IMR-90 (cell line): ENCODE data around the gene IHH. TPM values are rescaled to one million over a fixed set of nuclear protein-coding genes. Genes with fewer than 3 reads are reported as not detected.

Experiments
- ATAC-seq: fragments of 200-7000 bp; cut with Tn5 transposase; 2 replicates; pipeline ENCODE4 v1.9.1; 2020; ENCODE audit warnings: low read depth, mild to moderate bottlenecking, moderate library complexity
- BruUV-seq: library from RNA; stranded (reverse); fragments of 400-500 nt; replicated peaks from 2 replicates; lab custom pipeline; 2021; lab: Mats Ljungman, UMichigan
- CTCF ChIA-PET: fragments of 300-600 bp; formaldehyde crosslinking; extraction: SDS; loops from one replicate; lab custom pipeline; 2021; ENCODE audit warnings: antibody characterized with exemption; lab: Yijun Ruan, JAX
- POLR2A ChIA-PET: fragments of 300-600 bp; sonication (Branson Sonifier 250); formaldehyde crosslinking; loops from one replicate; lab custom pipeline; 2022; ENCODE audit warnings: antibody characterized with exemption; ENCODE audit not compliant: unreplicated experiment; lab: Charles Lee
- DNase-seq: peaks from one replicate; pipeline ENCODE4 v3.0.0; 2013
- H2AFZ ChIP-seq: replicated peaks from 2 replicates; pipeline ENCODE3; 2013; ENCODE audit warnings: low read length, mild to moderate bottlenecking; ENCODE audit not compliant: poor library complexity
- H2AK5ac ChIP-seq: 2 replicates; pipeline ENCODE4 v1.6.1; 2013; ENCODE audit warnings: low read depth, low read length, inconsistent platforms
- H2AK9ac ChIP-seq: replicated peaks from 2 replicates; pipeline ENCODE3; 2013; ENCODE audit warnings: mild to moderate bottlenecking, low read depth, low read length, moderate library complexity; ENCODE audit not compliant: poor library complexity
- H2BK120ac ChIP-seq: 2 replicates; pipeline ENCODE4 v1.6.1; 2013; ENCODE audit warnings: low read depth, low read length, inconsistent platforms
- H2BK15ac ChIP-seq: 3 replicates; pipeline ENCODE4 v1.6.1; 2013; ENCODE audit warnings: low read depth, low read length, inconsistent platforms
- H2BK20ac ChIP-seq: 2 replicates; pipeline ENCODE4 v1.6.1; 2013; ENCODE audit warnings: low read depth, mild to moderate bottlenecking, inconsistent platforms, low read length, moderate library complexity
- H2BK5ac ChIP-seq: 2 replicates; pipeline ENCODE4 v1.6.1; 2013; ENCODE audit warnings: mild to moderate bottlenecking, low read depth, low read length, inconsistent platforms; ENCODE audit not compliant: poor library complexity, severe bottlenecking
- H3K14ac ChIP-seq: replicated peaks from 2 replicates; pipeline ENCODE4 v1.6.1; 2013; ENCODE audit warnings: low read depth, low read length, inconsistent platforms
- H3K18ac ChIP-seq: 2 replicates; pipeline ENCODE4 v1.6.1; 2013; ENCODE audit warnings: low read depth, low read length, control low read depth
- H3K23ac ChIP-seq: 2 replicates; pipeline ENCODE4 v1.6.1; 2013; ENCODE audit warnings: low read depth, low read length, inconsistent platforms
- H3K27ac ChIP-seq: 2 replicates; pipeline ENCODE4 v1.5.1; 2013; ENCODE audit warnings: mild to moderate bottlenecking, control low read depth, low read length; ENCODE audit not compliant: insufficient read depth
- H3K27me3 ChIP-seq: 2 replicates; pipeline ENCODE4 v1.6.1; 2013; ENCODE audit warnings: low read length; ENCODE audit not compliant: control insufficient read depth, insufficient read depth
- H3K36me3 ChIP-seq: 2 replicates; pipeline ENCODE4 v1.6.1; 2013; ENCODE audit warnings: low read length, mixed read lengths; ENCODE audit not compliant: control insufficient read depth, insufficient read depth
- H3K4ac ChIP-seq: 2 replicates; pipeline ENCODE4 v1.6.1; 2013; ENCODE audit warnings: low read depth, low read length, inconsistent platforms
- H3K4me1 ChIP-seq: 2 replicates; pipeline ENCODE4 v1.6.1; 2013; ENCODE audit warnings: low read length, mixed read lengths; ENCODE audit not compliant: control insufficient read depth, insufficient read depth
- H3K4me2 ChIP-seq: 2 replicates; pipeline ENCODE4 v1.6.1; 2013; ENCODE audit warnings: low read depth, mild to moderate bottlenecking, control low read depth, low read length, moderate library complexity
- H3K4me3 ChIP-seq: 2 replicates; pipeline ENCODE4 v1.5.1; 2013; ENCODE audit warnings: low read depth, mild to moderate bottlenecking, control low read depth, low read length, moderate library complexity; ENCODE audit not compliant: insufficient read depth
- H3K56ac ChIP-seq: 2 replicates; pipeline ENCODE4 v1.6.1; 2013; ENCODE audit warnings: low read length, inconsistent platforms; ENCODE audit not compliant: insufficient read depth; ENCODE audit errors: extremely low read depth
- H3K79me1 ChIP-seq, 2 experiments: 2 replicates each; pipeline ENCODE4 v1.6.1; 2013; ENCODE audit warnings: low read length in 2 of 2, inconsistent platforms in 1 of 2, low read depth in 1 of 2
- H3K9ac ChIP-seq: 2 replicates; pipeline ENCODE4 v1.6.1; 2013; ENCODE audit warnings: low read depth, low read length, control low read depth
- H3K9me1 ChIP-seq: 2 replicates; pipeline ENCODE4 v1.6.1; 2013; ENCODE audit warnings: low read length, inconsistent platforms; ENCODE audit not compliant: insufficient read depth
- H3K9me3 ChIP-seq: 2 replicates; pipeline ENCODE4 v1.6.1; 2013; ENCODE audit warnings: low read length; ENCODE audit not compliant: control insufficient read depth, insufficient read depth
- H4K20me1 ChIP-seq: 2 replicates; pipeline ENCODE4 v1.6.1; 2013; ENCODE audit warnings: low read length, inconsistent platforms; ENCODE audit not compliant: insufficient read depth
- H4K5ac ChIP-seq: 2 replicates; pipeline ENCODE4 v1.6.1; 2013; ENCODE audit warnings: mild to moderate bottlenecking, low read depth, low read length, control low read depth
- H4K8ac ChIP-seq, 2 experiments: 2 replicates each; pipeline ENCODE4 v1.6.1; 2013; ENCODE audit warnings: low read depth in 2 of 2, low read length in 2 of 2, control low read depth in 1 of 2, inconsistent platforms in 1 of 2
- H4K91ac ChIP-seq: 2 replicates; pipeline ENCODE4 v1.6.1; 2013; ENCODE audit warnings: low read depth, low read length, inconsistent platforms; ENCODE audit not compliant: insufficient read depth
- CEBPB ChIP-seq: IDR thresholded peaks from 2 replicates; pipeline ENCODE4 v1.6.1; 2012; ENCODE audit warnings: low read depth, low read length, improper control_type of control experiment
- MAZ ChIP-seq: IDR thresholded peaks from 2 replicates; pipeline ENCODE4 v1.6.1; 2012; ENCODE audit warnings: low read depth, mild to moderate bottlenecking, low read length, improper control_type of control experiment, moderate library complexity, borderline replicate concordance
- RAD21 ChIP-seq: IDR thresholded peaks from 2 replicates; pipeline ENCODE4 v1.6.1; 2012; ENCODE audit warnings: low read length, improper control_type of control experiment
- RFX5 ChIP-seq: IDR thresholded peaks from 2 replicates; pipeline ENCODE4 v1.8.0; 2012; ENCODE audit warnings: low read depth, mild to moderate bottlenecking, low read length, moderate library complexity
- WGBS, 2 experiments: methylation state at CpG; one replicate each; pipeline versions ENCODE4 v1.1.5 to v1.1.7; 2013; ENCODE audit warnings: missing lambda C conversion rate in 2 of 2; ENCODE audit not compliant: insufficient read length in 1 of 2; ENCODE audit errors: extremely low coverage in 2 of 2; 5-methylcytosine and 5-hydroxymethylcytosine counted together
- dilution Hi-C: fragments of 300-500 bp; cut with HindIII; formaldehyde crosslinking; loops from one replicate; pipeline ENCODE4 v1.14.3; 2018; ENCODE audit warnings: low sequenced_read_pairs; ENCODE audit not compliant: unreplicated experiment
- in situ Hi-C: fragments of 300-500 bp; cut with MboI; formaldehyde crosslinking; loops from 3 replicates; pipeline ENCODE4 v1.14.3; 2019; ENCODE audit warnings: low sequenced_read_pairs, inconsistent platforms, mixed read lengths
- intact Hi-C: fragments of 100-400 bp; cut with micrococcal nuclease; formaldehyde crosslinking; loops from 2 replicates; pipeline ENCODE4 v1.10.0; 2022
- polyA plus RNA-seq, 3 experiments: library from polyadenylated mRNA; depleted of rRNA; stranded (reverse); fragments of >200 nt; gene quantifications; 2 replicates each; pipeline ENCODE4 v1.2.3, GENCODE V29; 2012; ENCODE audit warnings: low replicate concordance in 1 of 3
- total RNA-seq: library from RNA; depleted of rRNA; stranded (reverse); fragments of >200 nt; gene quantifications from 2 replicates; pipeline ENCODE4 v1.2.3, GENCODE V29; 2012
- TF ChIP-seq, protein P1 (sequence below): fragments of 150-350 bp; IDR thresholded peaks from 2 replicates; pipeline ENCODE4 v1.6.1; 2017; ENCODE audit warnings: mild to moderate bottlenecking, antibody characterized with exemption, low read length, low read depth

The IHH gene
- total and polyA plus RNA-seq, 2 of the 4 experiments (the other 2 are of a cell fraction): not detected

DNA sequence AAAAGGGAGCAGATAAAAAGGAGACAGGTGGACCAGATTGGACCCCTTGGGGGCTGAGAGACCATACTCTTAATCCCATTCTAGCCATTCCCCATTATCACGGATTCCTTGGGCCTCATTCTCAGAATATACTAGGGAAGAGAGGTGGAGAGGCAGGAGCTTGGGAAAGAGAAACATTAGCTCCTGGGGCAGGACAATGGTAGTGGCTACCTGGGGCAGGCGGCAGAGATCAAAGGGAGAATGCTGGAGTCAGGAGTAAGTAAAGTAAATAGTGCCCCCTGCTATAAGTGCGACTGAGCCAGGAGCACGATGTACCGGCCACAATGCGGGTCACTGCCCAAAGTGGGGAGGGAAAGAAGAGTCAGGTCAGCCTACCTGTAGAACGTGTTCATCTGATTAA is 20.4 kb upstream of the IHH start:
- Histone ChIP-seq H3K4me3 (no peak overlapping the region), H3K79me1 (no peaks in the 10 kb centered on the region), H3K4ac (no peak overlapping the region), H3K9ac (no peak overlapping the region), H2AK9ac (no peak overlapping the region), H3K18ac (no peak overlapping the region), H3K36me3 (peaks cover 7% of the 10 kb centered on the region), H3K9me1 (peaks cover 4% of the 10 kb centered on the region; the same call in 1 of the 2 replicates), H4K8ac (no peak overlapping the region), H2BK120ac (no peak overlapping the region), H3K27ac (no peak overlapping the region), H3K23ac (no peak overlapping the region), H3K27me3 (no peaks in the 10 kb centered on the region; the same call in none of the 2 replicates), H2AK5ac (no peak overlapping the region), H2BK15ac (no peak overlapping the region), H3K9me3 (no peaks in the 10 kb centered on the region), H2BK5ac (no peak overlapping the region), H4K5ac (no peak overlapping the region), H3K56ac (no peak overlapping the region), H2AFZ (no peak overlapping the region), H3K4me1 (0 out of 2 replicates have a peak, but pooled peaks cover 2% of the 10 kb centered on the region), H3K14ac (no peak overlapping the region), H3K4me2 (no peak overlapping the region), H2BK20ac (no peak overlapping the region), H4K20me1 (peaks cover 12% of the 10 kb centered on the region; the same call in 1 of the 2 replicates), H4K91ac (no peak overlapping the region)
- intact Hi-C loops (no loop called here), in situ Hi-C loops (no loop called here), dilution Hi-C loops (no loop called here)
- ChIA-PET CTCF (interaction anchor here (0.7 kb wide), 1 partner anchor 39 kb away, joined by 3 read pairs; no protein-coding TSS in a partner anchor), POLR2A (no interaction called here)
- no CpG with 5 or more reads among the region's 7 CpGs for WGBS, 2 experiments
- no peak for TF ChIP-seq RFX5
- no peak for TF ChIP-seq MAZ
- TF ChIP-seq RAD21: no peak
- TF ChIP-seq CEBPB: no peak
- TF ChIP-seq, protein P1, sequence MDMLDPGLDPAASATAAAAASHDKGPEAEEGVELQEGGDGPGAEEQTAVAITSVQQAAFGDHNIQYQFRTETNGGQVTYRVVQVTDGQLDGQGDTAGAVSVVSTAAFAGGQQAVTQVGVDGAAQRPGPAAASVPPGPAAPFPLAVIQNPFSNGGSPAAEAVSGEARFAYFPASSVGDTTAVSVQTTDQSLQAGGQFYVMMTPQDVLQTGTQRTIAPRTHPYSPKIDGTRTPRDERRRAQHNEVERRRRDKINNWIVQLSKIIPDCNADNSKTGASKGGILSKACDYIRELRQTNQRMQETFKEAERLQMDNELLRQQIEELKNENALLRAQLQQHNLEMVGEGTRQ: no peak
- ATAC-seq (no peak), DNase-seq (no peak)
- BruUV-seq: no TSS peak
